ENCODE measurements around the gene APCDD1L. TPM values are rescaled to one million over a fixed set of nuclear protein-coding genes. Genes with fewer than 3 reads are reported as not detected.

The APCDD1L gene
- polyA plus RNA-seq, 1 of the 3 experiments (the other 2 are of a cell fraction), result 0.99 TPM

GRCh38 chr20:58538752-58539151, 23.6 kb upstream of the APCDD1L start:
- TF ChIP-seq USF2 (IDR thresholded peaks at IDR 0.05; ENCODE audit: borderline replicate concordance, low read depth, low read length) (no peak), RAD21 (IDR thresholded peaks at IDR 0.05; ENCODE audit: low read length) (no peak), EZH2phosphoT487 (IDR thresholded peaks at IDR 0.05; ENCODE audit: borderline replicate concordance, low read depth) (no peak), PBX3 (IDR thresholded peaks at IDR 0.05) (no peak), USF1 (IDR thresholded peaks at IDR 0.05; ENCODE audit: borderline replicate concordance, low read depth) (no peak), FOSL2 (IDR thresholded peaks at IDR 0.05; ENCODE audit: borderline replicate concordance, low read depth) (no peak), GABPA (IDR thresholded peaks at IDR 0.05; ENCODE audit: low read depth) (no peak), RXRA (IDR thresholded peaks at IDR 0.05; ENCODE audit: borderline replicate concordance, low read depth) (no peak), MXI1 (IDR thresholded peaks at IDR 0.05; ENCODE audit: low read depth, low read length) (no peak), TCF12 (IDR thresholded peaks at IDR 0.05) (no peak), NFIC (IDR thresholded peaks at IDR 0.05; ENCODE audit: borderline replicate concordance) (no peak), YY1 (IDR thresholded peaks at IDR 0.05; ENCODE audit: low read depth) (no peak), IRF3 (IDR thresholded peaks at IDR 0.05; ENCODE audit: low read depth, low read length) (no peak), MEF2A (IDR thresholded peaks at IDR 0.05; ENCODE audit: borderline replicate concordance, low read depth) (no peak), REST (IDR thresholded peaks at IDR 0.05; ENCODE audit: low read depth, low read length) (no peak), NRF1 (IDR thresholded peaks at IDR 0.05; ENCODE audit: low read depth, low read length) (no peak), GATA2 (CRISPR knock-in tag; IDR thresholded peaks at IDR 0.05) (no peak), RFX5 (IDR thresholded peaks at IDR 0.05; ENCODE audit: low read length) (no peak), EP300 (IDR thresholded peaks at IDR 0.05; ENCODE audit: borderline replicate concordance in 1 of 2, low read depth in 1 of 2, low read length in 1 of 2) (no peak)
- DNase-seq, result no peak
- no peak overlapping the region for H3K27ac ChIP-seq (ENCODE audit: low read depth in 2 of 2, low read length in 1 of 2)
- no peaks in the 10 kb centered on the region for H3K27me3 ChIP-seq (ENCODE audit: insufficient read depth)
- 68% methylated on average over 2 of the region's 2 CpGs for WGBS (ENCODE audit: low lambda C conversion rate)
- H3K9me3 ChIP-seq, result no peaks in the 10 kb centered on the region
- CTCF ChIA-PET, result interaction anchor here (0.6 kb wide), 1 partner anchor 292 kb away, joined by 3 read pairs; no protein-coding TSS in a partner anchor
- H2AFZ ChIP-seq (ENCODE audit: low read depth), result no peak overlapping the region
- H3K4me3 ChIP-seq (ENCODE audit: low read depth in 2 of 2, low read length in 1 of 2), result no peak overlapping the region
- H3K4me2 ChIP-seq, result no peak overlapping the region
- no peaks in the 10 kb centered on the region for H3K36me3 ChIP-seq (replicated peaks in 1 of 2; ENCODE audit: control insufficient read depth in 1 of 2, insufficient read depth in 2 of 2, low read length in 1 of 2)
- no peaks in the 10 kb centered on the region for H3K79me2 ChIP-seq (ENCODE audit: insufficient read depth)
- H3K9ac ChIP-seq, result no peak overlapping the region
- no peaks in the 10 kb centered on the region for H4K20me1 ChIP-seq (ENCODE audit: insufficient read depth)
- no peaks in the 10 kb centered on the region for H3K4me1 ChIP-seq (ENCODE audit: control insufficient read depth in 1 of 2, insufficient read depth in 2 of 2, low read depth in 1 of 2, low read length in 1 of 2)
- H3F3A ChIP-seq (replicated peaks; ENCODE audit: insufficient read depth), result peaks cover 7% of the 10 kb centered on the region
- no peaks in the 10 kb centered on the region for H3K9me2 ChIP-seq
- POLR2A ChIA-PET, result no interaction called here
